SK-N-DZ (cell line): ENCODE results near the gene OR2T11. TPM values are rescaled to one million over a fixed set of nuclear protein-coding genes. Genes with fewer than 3 reads are reported as not detected.
"Not testable (repeated sequence)": the region's sequence is repeated elsewhere in the genome, so short reads cannot be mapped to it uniquely, and the experiment has no call there.

Source experiments
- DNase-seq: peaks from one replicate; pipeline ENCODE4 v3.0.0-alpha.2; 2015; ENCODE audit warnings: low spot score
- polyA plus RNA-seq, 2 experiments: library from polyadenylated mRNA; depleted of rRNA; stranded (reverse); fragments of >200 nt; gene quantifications; 2 replicates each; pipeline ENCODE4 v1.2.3, GENCODE V29; 2014

Gene OR2T11
- not detected in 2 replicates for polyA plus RNA-seq (2014; cell fraction: cytosol; rRNA removed)
- not detected in 2 replicates for polyA plus RNA-seq (2014; cell fraction: nucleus; rRNA removed)

GRCh38 chr1:248634991-248635390 is at the start of gene OR2T11:
TSS of gene OR2T11 (minus strand) at chr1:248635091. CDS start at chr1:248627128, 7,963 bp downstream.
- DNase-seq: not testable (repeated sequence)

GRCh38 chr1:248681651-248682050 is 46.8 kb upstream of the OR2T11 start:
- no peak for DNase-seq

- DNase-seq: no peak
Measured at GRCh38 chr1:248670003-248670402, 35.1 kb upstream of the OR2T11 start.

- not testable (repeated sequence) for DNase-seq
Measured at GRCh38 chr1:248663453-248664328, 28.8 kb upstream of the OR2T11 start.

GRCh38 chr1:248656797-248657196 is 21.9 kb upstream of the OR2T11 start:
- DNase-seq: not testable (repeated sequence)

- DNase-seq: not testable (repeated sequence)
Measured at GRCh38 chr1:248655354-248655753, 20.5 kb upstream of the OR2T11 start, which contains the start of gene OR2T27. TSS of gene OR2T27 (minus strand) at chr1:248655528. CDS start at chr1:248650884, 4,644 bp downstream.

- not testable (repeated sequence) for DNase-seq
Measured at GRCh38 chr1:248648770-248649536, 14.1 kb upstream of the OR2T11 start.

GRCh38 chr1:248645178-248645577 is 10.3 kb upstream of the OR2T11 start, which contains the start of gene OR2T35:
TSS of gene OR2T35 (minus strand) at chr1:248645278. CDS start at chr1:248639258, 6,020 bp downstream.
- DNase-seq: not testable (repeated sequence)

GRCh38 chr1:248642971-248643651 is 8.2 kb upstream of the OR2T11 start:
- DNase-seq: not testable (repeated sequence)

- DNase-seq: not testable (repeated sequence)
Measured at GRCh38 chr1:248641583-248641982, 6.7 kb upstream of the OR2T11 start.

- DNase-seq: not testable (repeated sequence)
Measured at GRCh38 chr1:248640906-248641305, 6.0 kb upstream of the OR2T11 start.

- not testable (repeated sequence) for DNase-seq
Measured at GRCh38 chr1:248639652-248640051, 4.8 kb upstream of the OR2T11 start.

- DNase-seq: not testable (repeated sequence)
Measured at GRCh38 chr1:248636612-248637011, 1.7 kb upstream of the OR2T11 start.

GRCh38 chr1:248631354-248632008 is 3.4 kb downstream of the OR2T11 start:
- DNase-seq: no peak

GRCh38 chr1:248630551-248630950 is 4.3 kb downstream of the OR2T11 start:
- no peak for DNase-seq

- no peak for DNase-seq
Measured at GRCh38 chr1:248627971-248628844, 6.7 kb downstream of the OR2T11 start.

GRCh38 chr1:248625971-248626370 is 8.9 kb downstream of the OR2T11 start:
- DNase-seq: no peak

- DNase-seq: no peak
Measured at GRCh38 chr1:248625166-248625565, 9.7 kb downstream of the OR2T11 start.

GRCh38 chr1:248622570-248623001 is 12.3 kb downstream of the OR2T11 start:
- peak; percentile 16 for DNase-seq

- DNase-seq: no peak
Measured at GRCh38 chr1:248621770-248622169, 13.1 kb downstream of the OR2T11 start.
